Germinal center (tissue), 1 donor: ENCODE results near the gene HS3ST3A1.

Experiments
- DNase-seq: peaks from one replicate; pipeline ENCODE4 v3.0.0; 2012; ENCODE audit warnings: mixed read lengths, low spot score

The HS3ST3A1 gene

GRCh38 chr17:13491916-13492736 is 109.6 kb downstream of the HS3ST3A1 start:
- no peak for DNase-seq

DNA sequence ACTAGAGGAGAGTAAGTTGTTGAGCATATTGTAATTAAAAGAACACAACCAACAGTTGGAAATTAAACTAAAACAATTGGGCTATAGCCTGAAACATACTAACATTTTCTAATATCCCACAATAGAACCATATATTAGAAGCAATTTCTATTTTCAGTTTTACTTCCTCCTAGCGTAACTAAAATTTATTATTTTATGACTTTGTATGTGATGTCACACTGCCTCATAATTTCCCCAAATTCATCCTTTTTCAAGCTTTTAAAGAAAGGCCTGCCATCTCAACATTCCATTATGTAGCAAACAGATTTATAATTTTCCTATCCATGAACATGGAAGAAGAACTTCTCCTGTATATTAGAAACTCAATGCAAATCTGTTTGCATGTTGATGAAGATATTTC is 110.2 kb downstream of the HS3ST3A1 start:
- no peak for DNase-seq

GRCh38 chr17:13490906-13491482 is 110.7 kb downstream of the HS3ST3A1 start:
- no peak for DNase-seq

- no peak for DNase-seq
Observed at GRCh38 chr17:13490427-13490826, 111.3 kb downstream of the HS3ST3A1 start.

DNA sequence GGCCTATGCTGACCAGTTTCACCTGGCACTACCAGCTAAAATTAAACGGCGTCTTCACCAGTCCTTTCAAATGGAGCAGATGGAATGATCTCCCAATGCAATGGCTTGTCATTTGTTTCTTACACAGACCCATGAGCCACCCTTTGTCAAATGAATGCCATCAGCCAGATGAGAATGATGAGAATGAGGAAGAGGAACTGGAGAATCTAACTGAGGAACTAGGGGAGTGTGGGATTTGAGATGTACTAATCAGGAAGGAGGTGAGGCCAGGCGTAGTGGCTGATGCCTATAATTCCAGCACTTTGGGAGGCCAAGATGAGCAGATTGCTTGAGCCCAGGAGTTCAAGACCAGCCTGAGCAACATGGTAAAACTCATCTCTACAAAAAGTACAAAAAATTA is 116.4 kb downstream of the HS3ST3A1 start:
- DNase-seq = no peak

- DNase-seq = no peak
Observed at GRCh38 chr17:13484020-13484419, 117.7 kb downstream of the HS3ST3A1 start.

GRCh38 chr17:13480877-13481276 is 120.9 kb downstream of the HS3ST3A1 start:
- no peak for DNase-seq

GRCh38 chr17:13478326-13478830 is 123.4 kb downstream of the HS3ST3A1 start:
- no peak for DNase-seq

GRCh38 chr17:13477180-13477611 is 124.5 kb downstream of the HS3ST3A1 start:
- no peak for DNase-seq

DNA sequence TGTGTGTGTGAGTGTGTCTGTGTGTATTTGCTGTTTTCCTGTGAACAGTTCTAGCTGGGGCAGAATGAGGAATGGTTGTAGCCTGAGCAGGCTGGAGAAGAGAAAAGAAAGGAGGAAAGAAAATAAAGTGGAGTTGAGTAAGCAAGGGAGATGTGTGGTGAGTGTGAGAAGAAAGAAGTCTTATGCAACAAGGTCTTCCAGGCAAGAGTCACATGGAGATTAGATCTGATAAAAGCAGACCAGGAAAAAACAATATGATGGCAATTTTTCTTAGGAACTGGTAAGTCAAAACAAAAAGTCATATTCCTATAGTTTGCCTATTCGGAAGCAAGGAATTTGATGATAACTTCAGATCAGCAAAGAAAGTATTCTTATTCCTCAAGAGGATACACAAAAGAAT is 125.0 kb downstream of the HS3ST3A1 start:
- no peak for DNase-seq

GRCh38 chr17:13475574-13476223 is 126.0 kb downstream of the HS3ST3A1 start:
- no peak for DNase-seq

DNA sequence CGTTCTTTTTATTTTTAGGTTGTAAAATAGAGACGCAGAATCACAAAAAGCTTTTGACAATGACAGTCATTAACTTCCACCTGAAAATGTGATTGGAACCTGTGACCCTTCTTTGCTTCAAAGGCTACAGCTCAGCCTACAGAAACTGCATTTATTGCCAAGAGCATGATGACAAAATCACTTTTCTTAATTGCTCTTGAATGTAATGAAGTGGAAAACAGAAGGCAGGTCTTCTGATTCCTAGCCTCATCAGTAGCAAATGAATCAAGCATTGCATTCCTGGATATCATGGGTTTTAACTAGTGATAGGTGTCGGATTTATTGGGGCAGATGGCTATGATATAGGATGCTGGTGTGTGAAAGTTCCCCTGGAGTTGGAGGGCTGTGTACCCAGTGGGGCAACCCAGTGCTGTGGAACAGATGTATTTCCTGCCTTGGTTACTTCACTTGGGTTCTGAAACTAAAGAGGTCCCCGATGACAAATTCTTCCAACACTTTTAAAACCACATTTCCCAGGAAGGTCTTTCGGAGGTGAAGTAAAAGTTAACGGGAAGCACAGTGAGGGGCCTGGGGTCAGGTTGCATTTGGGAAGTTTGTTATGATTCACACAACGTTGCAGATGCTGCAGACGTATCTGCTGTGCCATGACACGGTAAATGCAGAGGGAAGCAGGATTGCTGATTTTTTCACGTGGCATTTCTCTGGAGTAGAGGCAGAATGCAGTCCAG is 127.5 kb downstream of the HS3ST3A1 start:
- DNase-seq = no peak

- no peak for DNase-seq
Observed at GRCh38 chr17:13465678-13466077, 136.1 kb downstream of the HS3ST3A1 start.

DNA sequence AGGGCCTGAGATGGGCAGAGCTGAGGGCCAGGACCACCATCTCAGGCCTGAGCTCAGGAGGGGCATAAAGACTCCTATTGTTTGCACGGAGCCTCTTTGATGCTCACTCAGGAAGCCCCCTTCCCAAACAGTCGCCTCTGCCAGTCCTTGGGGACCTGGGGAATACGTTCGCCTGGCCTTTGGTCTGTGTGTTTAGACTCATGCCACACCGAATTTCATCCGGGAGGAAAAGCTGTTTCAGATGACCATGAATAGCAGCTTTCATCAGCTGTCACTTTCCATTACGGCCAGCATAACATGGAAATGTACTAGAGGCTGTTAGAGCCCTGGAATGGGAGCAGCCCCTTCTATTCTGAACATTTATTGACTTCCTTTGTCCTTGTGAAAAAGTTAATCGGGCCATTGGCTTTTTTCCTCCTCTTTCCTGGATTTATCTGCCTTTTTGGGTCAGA is 139.0 kb downstream of the HS3ST3A1 start:
- no peak for DNase-seq

GRCh38 chr17:13462146-13462545 is 139.6 kb downstream of the HS3ST3A1 start:
- no peak for DNase-seq

- DNase-seq = no peak
Observed at GRCh38 chr17:13460261-13461000, 141.3 kb downstream of the HS3ST3A1 start.

DNA sequence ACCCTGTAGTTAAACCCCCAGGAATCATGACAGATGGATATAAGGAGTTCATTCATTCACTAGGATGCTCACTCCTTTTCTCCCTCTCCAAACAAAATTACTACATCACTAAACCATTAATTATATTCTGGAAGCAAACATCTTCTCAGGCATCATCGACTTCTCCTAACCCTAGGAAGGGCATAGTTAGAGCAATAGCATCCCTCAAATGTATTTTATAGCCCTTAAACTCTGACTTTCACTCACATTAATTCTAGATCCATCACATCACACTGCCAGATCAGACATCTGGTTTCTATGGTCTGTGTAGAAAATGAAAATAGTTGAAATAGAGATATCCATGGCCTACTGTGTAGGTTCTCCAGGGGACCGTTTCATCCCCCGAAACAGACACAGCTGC is 143.9 kb downstream of the HS3ST3A1 start:
- no peak for DNase-seq
